ENCODE measurements around the gene BOC. TPM values are rescaled to one million over a fixed set of nuclear protein-coding genes. Genes with fewer than 3 reads are reported as not detected.

The BOC gene
- total RNA-seq, 1 donor from 2014 or later = under 0.01 TPM

DNA sequence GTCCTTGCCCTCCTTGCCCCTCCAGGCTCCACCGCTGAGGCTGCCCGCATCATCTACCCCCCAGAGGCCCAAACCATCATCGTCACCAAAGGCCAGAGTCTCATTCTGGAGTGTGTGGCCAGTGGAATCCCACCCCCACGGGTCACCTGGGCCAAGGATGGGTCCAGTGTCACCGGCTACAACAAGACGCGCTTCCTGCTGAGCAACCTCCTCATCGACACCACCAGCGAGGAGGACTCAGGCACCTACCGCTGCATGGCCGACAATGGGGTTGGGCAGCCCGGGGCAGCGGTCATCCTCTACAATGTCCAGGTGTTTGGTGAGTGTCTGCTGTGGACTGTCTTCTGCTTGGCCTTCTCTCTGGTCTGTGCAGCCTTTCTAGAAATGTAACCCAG, 61.0 kb downstream of the BOC start:
- no peak for DNase-seq

GRCh38 chr3:113273011-113273410, 61.7 kb downstream of the BOC start:
- DNase-seq = no peak

DNA sequence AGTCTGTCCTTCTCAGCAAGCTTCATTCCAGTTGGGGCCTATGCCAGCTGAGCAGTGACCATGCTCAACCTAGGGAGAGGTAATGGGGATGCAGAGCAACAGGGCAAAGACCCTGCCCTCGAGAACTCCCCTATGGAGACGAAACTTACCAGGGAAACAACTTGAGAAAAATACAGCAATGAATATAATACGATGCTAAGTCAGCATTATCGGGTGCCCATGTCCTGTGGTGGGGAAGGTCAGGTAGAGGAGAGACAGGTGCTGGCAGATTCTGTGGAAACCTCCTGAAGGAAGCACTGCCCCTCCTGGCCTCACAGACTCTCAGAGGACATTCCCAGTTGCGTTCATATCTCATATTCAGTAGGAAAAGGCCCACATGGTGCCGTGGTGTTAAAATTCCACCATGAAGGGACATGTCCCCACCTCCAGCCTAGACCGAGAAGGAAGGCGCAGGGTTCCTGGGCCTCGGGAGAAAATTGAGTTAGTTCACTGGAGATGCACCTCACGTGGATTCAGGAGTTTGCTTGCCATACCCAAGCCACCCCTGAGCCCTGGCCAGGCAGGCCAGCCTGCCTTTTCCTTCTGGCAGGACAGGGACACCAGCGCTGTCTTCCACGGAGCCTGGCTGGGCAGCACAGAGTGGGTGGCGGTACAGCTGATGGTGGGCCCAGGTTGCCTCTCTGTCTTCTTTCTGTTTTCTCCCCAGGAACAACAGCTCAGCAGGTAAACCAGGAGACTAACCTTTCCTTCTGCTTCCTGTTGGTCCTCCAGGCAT, 62.4 kb downstream of the BOC start:
- no peak for DNase-seq

GRCh38 chr3:113274425-113275257, 63.3 kb downstream of the BOC start:
- no peak for DNase-seq

DNA sequence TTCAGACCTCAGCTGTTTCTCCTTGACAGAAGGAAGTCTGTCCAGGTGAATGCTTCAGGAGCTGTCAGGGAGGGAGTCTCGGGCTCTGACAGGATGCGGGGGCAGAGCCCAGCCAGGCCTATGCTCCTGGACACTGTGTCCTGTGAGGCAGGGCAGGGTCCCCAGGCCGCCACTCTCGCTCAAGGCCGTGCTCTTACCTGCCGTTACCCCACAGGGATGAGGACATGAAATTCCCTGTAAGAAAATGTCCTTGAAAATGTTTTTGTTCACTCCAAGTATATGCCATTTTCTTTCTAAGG, 63.9 kb downstream of the BOC start:
- DNase-seq = no peak

DNA sequence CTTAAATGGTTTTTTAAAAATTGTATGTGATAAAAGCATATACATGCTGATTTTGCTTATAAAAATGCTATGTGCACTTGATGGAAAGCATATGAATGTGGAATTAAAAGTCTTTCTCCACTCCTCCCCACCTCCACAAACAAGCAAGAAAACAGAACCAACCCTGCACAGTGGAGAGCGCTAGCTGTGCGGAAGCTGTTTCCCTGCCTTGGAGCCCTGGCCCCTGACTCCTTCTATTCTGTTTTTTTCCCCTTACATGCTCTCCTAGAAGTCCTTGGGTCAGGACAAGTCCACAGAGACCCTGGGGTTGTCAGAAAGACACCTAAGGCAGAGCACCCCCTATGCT, 64.2 kb downstream of the BOC start:
- DNase-seq = no peak

GRCh38 chr3:113275929-113276750, 64.8 kb downstream of the BOC start:
- DNase-seq = no peak

DNA sequence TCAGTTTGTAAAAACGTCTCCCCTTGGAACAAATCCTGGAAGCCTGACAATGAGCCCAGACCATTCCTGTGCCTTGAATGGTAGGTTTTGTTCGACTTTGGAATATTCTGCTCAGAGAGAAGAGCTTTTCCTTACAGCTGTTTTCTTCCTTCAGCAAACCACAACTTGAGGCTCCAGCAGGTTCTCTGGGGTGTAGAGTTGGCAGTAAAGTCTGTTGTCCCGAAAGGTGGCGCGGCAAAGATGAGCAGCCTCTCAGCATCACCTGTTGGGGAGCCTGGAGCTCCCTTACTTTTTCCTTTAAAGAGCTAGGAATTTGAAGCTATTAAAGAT, 65.4 kb downstream of the BOC start:
- DNase-seq = no peak

- DNase-seq = no peak
Measured at GRCh38 chr3:113277414-113277813, 66.1 kb downstream of the BOC start.

DNA sequence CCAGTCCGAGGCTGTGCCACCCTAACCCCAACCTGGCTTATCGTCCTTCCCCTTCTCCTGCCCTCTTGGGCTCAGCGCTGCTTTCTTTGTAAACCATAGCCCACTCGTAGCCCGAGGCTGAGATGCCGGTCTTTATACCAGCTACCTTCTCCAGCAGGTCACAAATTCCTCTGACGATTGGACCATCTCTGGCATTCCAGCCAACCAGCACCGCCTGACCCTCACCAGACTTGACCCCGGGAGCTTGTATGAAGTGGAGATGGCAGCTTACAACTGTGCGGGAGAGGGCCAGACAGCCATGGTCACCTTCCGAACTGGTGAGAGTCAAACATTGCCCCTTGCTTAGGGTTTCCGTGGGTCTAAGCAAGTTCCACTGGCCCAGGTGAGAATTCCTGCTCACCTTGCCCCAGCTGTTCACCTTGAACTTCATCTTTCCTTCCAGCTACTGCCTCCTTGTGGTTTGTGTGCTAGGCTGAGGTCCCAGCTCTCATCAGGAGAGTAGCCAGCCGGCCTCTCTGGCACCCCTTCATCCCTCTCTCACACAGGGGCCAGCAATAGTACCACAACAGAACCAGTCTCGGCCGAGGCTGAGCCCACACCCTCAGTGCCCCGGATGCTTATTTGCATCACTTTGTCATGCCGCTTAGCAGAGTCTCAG, 66.7 kb downstream of the BOC start:
- no peak for DNase-seq

GRCh38 chr3:113278599-113278955, 67.2 kb downstream of the BOC start:
- no peak for DNase-seq

DNA sequence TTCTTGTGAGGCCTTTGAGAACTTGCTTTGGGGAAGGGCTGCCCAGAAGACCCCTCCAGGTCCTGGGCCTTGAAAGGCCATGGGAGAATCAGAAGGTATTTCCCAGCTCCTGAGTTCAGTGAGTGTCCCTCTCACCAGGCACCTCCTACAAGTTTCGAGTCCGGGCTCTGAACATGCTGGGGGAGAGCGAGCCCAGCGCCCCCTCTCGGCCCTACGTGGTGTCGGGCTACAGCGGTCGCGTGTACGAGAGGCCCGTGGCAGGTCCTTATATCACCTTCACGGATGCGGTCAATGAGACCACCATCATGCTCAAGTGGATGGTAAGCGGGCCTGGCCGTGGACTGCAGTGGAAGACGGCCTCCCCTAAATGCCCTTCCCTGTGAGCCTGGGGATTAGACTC, 68.3 kb downstream of the BOC start:
- DNase-seq = no peak

DNA sequence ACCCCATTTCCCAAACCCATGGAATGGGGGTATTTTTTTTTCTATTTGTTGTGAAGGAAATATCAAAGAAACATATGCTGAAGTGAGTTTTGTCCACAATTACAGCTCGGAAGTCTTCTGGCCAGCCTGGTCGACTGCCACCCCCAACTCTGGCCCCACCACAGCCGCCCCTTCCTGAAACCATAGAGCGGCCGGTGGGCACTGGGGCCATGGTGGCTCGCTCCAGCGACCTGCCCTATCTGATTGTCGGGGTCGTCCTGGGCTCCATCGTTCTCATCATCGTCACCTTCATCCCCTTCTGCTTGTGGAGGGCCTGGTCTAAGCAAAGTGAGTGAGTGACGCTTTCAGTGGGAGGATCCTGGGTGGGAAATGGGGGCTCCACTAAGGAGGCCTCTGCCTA, 71.9 kb downstream of the BOC start:
- DNase-seq = no peak

- no peak for DNase-seq
Measured at GRCh38 chr3:113284453-113285050, 73.2 kb downstream of the BOC start.

GRCh38 chr3:113285226-113285625, 73.9 kb downstream of the BOC start:
- DNase-seq = no peak

GRCh38 chr3:113285741-113286140, 74.4 kb downstream of the BOC start:
- no peak for DNase-seq

GRCh38 chr3:113286524-113286923, 75.2 kb downstream of the BOC start:
- DNase-seq = no peak

DNA sequence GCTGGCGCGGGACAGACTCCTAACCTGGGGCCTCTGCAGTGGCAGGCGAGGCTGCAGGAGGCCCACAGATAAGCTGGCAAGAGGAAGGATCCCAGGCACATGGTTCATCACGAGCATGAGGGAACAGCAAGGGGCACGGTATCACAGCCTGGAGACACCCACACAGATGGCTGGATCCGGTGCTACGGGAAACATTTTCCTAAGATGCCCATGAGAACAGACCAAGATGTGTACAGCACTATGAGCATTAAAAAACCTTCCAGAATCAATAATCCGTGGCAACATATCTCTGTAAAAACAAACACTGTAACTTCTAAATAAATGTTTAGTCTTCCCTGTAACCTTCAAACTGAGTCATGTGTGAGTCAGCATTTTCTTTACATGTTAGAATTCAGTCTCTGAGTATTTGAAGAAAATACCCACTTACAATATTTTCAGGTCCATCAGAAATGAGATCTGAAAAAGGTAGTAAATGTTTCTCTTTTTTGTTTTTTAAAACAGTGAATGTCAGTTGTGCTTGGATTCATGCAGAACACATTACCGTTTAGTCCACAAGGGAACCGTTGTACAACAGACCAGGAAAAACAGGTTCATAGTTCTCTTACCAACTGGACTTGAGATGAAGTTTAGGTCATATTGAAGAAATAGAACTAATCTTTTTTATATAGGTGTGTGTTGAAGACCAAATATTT, 75.9 kb downstream of the BOC start:
- DNase-seq = peak; percentile 23

- peak; percentile 83 for DNase-seq
Measured at GRCh38 chr3:113287803-113288648, 76.7 kb downstream of the BOC start.

- no peak for DNase-seq
Measured at GRCh38 chr3:113288881-113289280, 77.5 kb downstream of the BOC start.

DNA sequence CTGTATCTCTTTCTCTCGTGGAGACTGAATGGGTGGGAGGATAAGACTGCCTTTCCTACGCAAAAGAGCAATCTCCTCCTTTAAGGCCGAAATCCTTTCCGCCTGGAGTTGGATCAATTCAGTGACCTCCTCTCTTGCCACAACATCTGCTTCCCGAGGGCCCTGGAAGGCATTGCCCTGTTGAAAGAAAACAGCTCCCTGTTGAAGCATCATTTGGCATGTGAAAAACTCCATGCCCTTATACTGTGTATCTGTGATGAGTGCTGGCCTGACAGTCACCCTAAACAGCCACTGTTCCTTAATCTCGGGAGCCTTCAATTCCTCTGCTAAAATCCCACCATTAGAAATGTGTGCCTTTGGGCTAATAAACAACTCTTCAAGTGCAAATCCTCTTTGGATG, 80.2 kb downstream of the BOC start:
- DNase-seq = no peak
